Measurements from ENCODE around the gene ENTR1. TPM values are rescaled to one million over a fixed set of nuclear protein-coding genes. Genes with fewer than 3 reads are reported as not detected.

Gene ENTR1
- total RNA-seq, 4 donors from 2014 or later = 23.3 to 42.0 (median 33.2) TPM

DNA sequence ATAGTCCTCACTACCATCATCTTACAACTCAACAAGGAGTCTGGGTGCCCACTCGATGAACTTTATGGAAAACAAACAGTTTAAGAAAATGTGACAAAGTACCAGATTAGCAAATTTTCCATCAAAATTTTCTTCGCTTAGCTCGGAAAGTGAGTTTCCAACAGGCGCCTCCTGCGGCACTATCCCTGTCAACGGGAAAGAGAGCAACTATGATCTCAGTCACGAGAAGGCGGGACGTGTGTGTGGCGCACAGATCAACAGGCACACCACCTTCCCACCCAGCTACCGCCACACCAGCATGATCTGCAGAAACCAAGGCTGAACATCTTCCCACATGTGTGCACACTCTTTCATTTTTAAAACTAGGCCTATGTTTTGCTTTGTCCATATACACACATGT is 42.9 kb upstream of the ENTR1 start:
- TF ChIP-seq, protein P1, sequence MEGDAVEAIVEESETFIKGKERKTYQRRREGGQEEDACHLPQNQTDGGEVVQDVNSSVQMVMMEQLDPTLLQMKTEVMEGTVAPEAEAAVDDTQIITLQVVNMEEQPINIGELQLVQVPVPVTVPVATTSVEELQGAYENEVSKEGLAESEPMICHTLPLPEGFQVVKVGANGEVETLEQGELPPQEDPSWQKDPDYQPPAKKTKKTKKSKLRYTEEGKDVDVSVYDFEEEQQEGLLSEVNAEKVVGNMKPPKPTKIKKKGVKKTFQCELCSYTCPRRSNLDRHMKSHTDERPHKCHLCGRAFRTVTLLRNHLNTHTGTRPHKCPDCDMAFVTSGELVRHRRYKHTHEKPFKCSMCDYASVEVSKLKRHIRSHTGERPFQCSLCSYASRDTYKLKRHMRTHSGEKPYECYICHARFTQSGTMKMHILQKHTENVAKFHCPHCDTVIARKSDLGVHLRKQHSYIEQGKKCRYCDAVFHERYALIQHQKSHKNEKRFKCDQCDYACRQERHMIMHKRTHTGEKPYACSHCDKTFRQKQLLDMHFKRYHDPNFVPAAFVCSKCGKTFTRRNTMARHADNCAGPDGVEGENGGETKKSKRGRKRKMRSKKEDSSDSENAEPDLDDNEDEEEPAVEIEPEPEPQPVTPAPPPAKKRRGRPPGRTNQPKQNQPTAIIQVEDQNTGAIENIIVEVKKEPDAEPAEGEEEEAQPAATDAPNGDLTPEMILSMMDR (IDR thresholded peaks at IDR 0.05; ENCODE audit: low read depth) = no peak

DNA sequence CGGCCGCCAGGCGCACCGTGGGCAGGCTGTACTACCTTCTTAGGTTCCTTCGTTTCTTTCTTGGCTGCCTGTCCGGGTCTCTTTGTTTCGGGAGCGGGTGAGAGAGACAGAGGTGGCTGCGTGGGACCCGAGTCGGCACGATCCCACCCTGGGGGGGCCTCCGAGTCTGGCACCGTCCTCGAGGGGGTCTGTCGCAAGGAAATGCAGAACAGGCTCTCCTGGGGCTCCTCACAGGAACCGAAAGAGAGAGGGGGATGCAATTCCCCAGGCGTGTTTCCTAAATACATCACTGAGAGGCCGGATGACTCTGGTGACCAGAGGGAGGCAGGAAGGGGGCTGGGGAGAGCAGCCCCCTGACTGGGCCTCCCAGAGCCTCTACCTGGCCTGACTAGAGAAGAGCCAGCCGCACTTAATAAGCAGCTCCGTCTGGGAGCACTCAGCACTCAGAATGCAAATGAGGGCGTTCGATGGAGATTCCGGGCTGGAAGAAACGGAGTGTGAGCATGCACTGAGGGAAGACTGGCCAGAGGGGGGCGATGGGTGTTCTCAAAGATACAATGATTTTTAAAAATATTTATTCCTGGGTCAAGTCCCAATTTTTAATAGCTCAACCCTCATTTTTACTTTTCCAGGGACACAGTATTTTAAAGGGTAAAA is 40.9 kb upstream of the ENTR1 start:
- TF ChIP-seq, protein P1 (IDR thresholded peaks at IDR 0.05; ENCODE audit: low read depth) = no peak

DNA sequence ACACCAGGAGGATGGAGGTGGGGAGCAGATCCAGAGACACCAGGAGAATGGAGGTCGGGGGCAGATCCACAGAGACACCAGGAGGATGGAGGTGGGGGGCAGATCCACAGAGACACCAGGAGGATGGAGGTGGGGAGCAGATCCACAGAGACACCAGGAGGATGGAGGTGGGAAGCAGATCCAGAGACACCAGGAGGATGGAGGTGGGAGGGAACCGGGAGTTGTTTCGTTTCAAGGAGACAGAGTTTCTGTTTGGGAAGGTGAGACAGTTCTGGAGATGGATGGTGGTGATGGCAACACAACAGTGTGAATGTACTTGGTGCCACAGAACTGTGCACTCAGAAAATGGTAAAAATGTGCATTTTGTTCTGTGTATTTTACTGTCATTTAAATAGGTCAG is 38.2 kb upstream of the ENTR1 start:
- TF ChIP-seq, protein P1 (IDR thresholded peaks at IDR 0.05; ENCODE audit: low read depth) = no peak

DNA sequence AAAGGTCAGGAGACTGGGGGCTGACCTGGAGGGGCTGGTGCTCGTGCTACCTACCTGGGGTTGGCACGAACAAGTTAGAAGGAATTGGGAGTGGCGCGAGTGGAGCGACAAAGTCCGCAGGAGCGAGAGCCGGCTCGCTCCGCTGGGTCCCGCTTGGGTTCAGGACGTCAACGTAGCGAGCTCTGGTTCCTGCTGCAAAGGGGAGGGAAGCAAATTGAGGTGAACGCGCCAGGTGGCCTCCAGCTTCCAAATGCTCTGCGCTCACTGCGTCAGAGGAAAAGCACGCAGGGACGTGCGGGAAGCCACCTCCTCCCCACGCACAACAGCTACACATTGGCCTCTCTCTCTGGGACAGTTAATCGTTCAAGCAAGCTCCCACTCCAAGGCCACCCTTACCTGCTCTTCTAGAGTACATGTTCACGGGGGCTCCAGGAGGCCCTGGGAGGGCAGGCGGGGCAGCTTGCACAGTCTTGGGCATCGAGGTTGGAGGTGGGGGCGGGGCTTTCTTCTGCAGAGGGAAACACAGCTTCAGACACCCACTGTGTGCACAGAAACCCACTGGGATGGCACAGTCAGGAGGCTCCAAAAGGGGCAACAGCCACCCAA is 36.9 kb upstream of the ENTR1 start:
- TF ChIP-seq, protein P1 (IDR thresholded peaks at IDR 0.05; ENCODE audit: low read depth) = no peak

DNA sequence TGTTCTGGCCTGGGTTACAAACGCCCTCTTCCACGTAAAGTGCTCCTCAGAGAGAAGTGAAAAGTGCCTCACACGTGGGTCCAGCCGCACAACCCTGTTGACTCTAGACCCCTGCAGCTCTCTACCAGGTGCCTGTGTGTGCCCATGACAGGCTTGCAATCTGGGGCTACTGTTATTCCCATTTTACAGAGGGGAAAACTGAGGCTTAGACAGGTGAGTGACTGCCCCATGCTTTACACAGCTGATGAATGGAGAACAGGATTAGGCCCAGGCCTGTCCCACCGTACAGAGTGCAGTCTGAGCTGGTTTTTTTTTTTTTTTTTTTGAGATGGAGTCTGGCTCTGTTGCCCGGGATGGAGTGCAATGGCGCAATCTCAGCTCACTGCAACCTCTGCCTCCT is 35.4 kb upstream of the ENTR1 start:
- TF ChIP-seq, protein P1 (IDR thresholded peaks at IDR 0.05; ENCODE audit: low read depth) = no peak

DNA sequence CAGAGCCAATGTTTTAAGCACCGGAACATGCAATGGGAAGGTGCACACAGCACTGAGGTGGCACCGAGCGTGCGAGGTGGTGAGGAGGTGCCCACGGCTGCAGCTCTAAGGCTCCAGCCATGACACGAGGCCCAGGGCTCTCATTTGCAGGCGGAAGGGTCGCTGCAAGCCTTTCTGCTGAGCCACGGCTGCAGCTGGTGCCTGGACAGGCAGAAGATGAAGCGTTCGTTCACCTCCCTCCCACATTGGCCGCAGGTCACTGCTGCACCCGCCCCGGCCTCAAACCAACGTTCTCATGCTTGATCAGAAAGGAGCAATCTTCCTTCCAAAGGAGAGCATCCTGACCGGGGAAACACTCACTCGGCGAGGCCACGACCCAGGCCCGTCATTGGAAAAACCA is 33.7 kb upstream of the ENTR1 start:
- TF ChIP-seq, protein P1 (IDR thresholded peaks at IDR 0.05; ENCODE audit: low read depth) = no peak

DNA sequence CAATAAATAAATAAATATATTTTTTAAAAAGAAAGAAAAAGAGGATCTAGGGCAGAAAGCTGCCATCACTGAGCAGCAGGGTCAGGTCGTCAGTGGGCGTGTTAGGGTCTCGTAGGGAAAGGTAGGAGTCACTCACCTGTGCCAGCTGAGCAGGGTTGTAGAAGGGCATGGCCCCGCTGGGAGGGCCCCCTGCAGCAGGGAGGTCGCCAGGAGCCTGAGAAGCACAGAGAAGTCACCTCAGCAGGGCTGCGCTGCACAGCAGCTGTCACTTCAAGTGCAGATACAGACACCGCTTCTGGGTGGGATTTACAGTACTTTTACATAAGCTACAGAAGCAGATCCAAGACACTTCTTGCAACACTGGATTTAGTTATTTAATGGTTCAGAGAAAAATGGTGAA is 33.3 kb upstream of the ENTR1 start:
- TF ChIP-seq, protein P1 (IDR thresholded peaks at IDR 0.05; ENCODE audit: low read depth) = no peak
